SH-SY5Y (cell line): ENCODE measurements around the gene KLRC3.

Source experiments
- GATA2 ChIP-seq: IDR thresholded peaks from 2 replicates; pipeline ENCODE4 v1.6.1; 2011; ENCODE audit warnings: mild to moderate bottlenecking, low read depth, low read length
- GATA3 ChIP-seq: IDR thresholded peaks from 2 replicates; pipeline ENCODE4 v1.6.1; 2011; ENCODE audit warnings: low read depth, mild to moderate bottlenecking, low read length, moderate library complexity

DNA sequence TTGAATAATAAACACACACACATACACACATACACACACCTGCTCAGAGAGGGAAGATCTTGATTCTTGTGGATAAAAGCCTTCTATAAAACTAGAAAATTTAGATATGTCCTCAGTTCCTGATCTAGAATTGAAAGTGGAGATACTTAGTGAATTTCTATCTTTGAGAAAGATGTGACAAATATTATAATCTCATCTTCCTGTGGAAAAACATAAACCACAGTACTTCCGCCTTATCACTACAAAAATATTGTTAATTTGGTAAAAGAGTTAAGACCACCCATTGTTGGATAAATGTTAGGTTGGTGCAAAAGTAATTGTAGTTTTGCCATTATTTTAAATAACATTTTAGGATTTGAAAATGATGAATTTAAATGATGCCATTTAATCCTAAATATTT lies 30.5 kb downstream of the KLRC3 start, which contains the start of gene KLRK1:
- TF ChIP-seq GATA3 (no peak), GATA2 (no peak)
